Endothelial cell (in vitro differentiated cells): ENCODE results near the gene LARP4B. TPM values are rescaled to one million over a fixed set of nuclear protein-coding genes. Genes with fewer than 3 reads are reported as not detected.

ENCODE experiments used
- DNase-seq: peaks from one replicate; pipeline ENCODE4 v3.0.0; 2021; ENCODE audit warnings: low spot score
- H3K27ac Mint-ChIP-seq: one replicate; pipeline ENCODE4 v1.8.0; 2021; ENCODE audit warnings: mixed read lengths, inconsistent platforms; ENCODE audit not compliant: unreplicated experiment
- H3K27me3 Mint-ChIP-seq: one replicate; pipeline ENCODE4 v1.8.0; 2021; ENCODE audit warnings: mild to moderate bottlenecking, moderate library complexity, mixed read lengths, inconsistent platforms; ENCODE audit not compliant: unreplicated experiment
- H3K36me3 Mint-ChIP-seq: one replicate; pipeline ENCODE4 v1.8.0; 2021; ENCODE audit warnings: mild to moderate bottlenecking, low read depth, mixed read lengths, inconsistent platforms; ENCODE audit not compliant: unreplicated experiment
- H3K4me1 Mint-ChIP-seq: one replicate; pipeline ENCODE4 v1.8.0; 2021; ENCODE audit warnings: mild to moderate bottlenecking, mixed read lengths, inconsistent platforms; ENCODE audit not compliant: unreplicated experiment
- H3K4me3 Mint-ChIP-seq: one replicate; pipeline ENCODE4 v1.8.0; 2021; ENCODE audit warnings: mild to moderate bottlenecking, mixed read lengths, inconsistent platforms; ENCODE audit not compliant: unreplicated experiment
- H3K9me3 Mint-ChIP-seq: one replicate; pipeline ENCODE4 v1.8.0; 2021; ENCODE audit warnings: mixed read lengths, inconsistent platforms; ENCODE audit not compliant: unreplicated experiment
- CTCF ChIP-seq: fragments of 200-600 bp; sonication (generic); IDR thresholded peaks from one replicate; pipeline ENCODE4 v1.5.0; 2021; ENCODE audit warnings: antibody characterized with exemption; ENCODE audit not compliant: unreplicated experiment
- total RNA-seq: library from RNA; stranded (reverse); fragmentation: NEBNext Ultra II Directional; extraction: Animal tissue kit (Norgen Biotek cat#: 25700); gene quantifications from one replicate; pipeline ENCODE4 v1.2.1, GENCODE V29; 2021; ENCODE audit not compliant: unreplicated experiment

Gene LARP4B
- total RNA-seq, 1 donor from 2014 or later, result 91.8 TPM

- Mint-ChIP-seq H3K9me3 (no peaks in the 10 kb centered on the region), H3K27me3 (peaks cover 4% of the 10 kb centered on the region), H3K27ac (no peak overlapping the region), H3K4me3 (peak overlapping the region; percentile 23), H3K36me3 (peaks cover 46% of the 10 kb centered on the region), H3K4me1 (peaks cover 8% of the 10 kb centered on the region)
- DNase-seq, result no peak
- no peak for TF ChIP-seq CTCF
Observed at GRCh38 chr10:824946-825345, 106.6 kb downstream of the LARP4B start.

- DNase-seq, result no peak
- Mint-ChIP-seq H3K9me3 (no peaks in the 10 kb centered on the region), H3K4me1 (peaks cover 5% of the 10 kb centered on the region), H3K36me3 (peaks cover 48% of the 10 kb centered on the region), H3K4me3 (no peak overlapping the region), H3K27ac (no peak overlapping the region), H3K27me3 (peaks cover 4% of the 10 kb centered on the region)
- TF ChIP-seq CTCF, result no peak
Observed at GRCh38 chr10:824497-824896, 107.0 kb downstream of the LARP4B start.

GRCh38 chr10:822661-823367, 108.7 kb downstream of the LARP4B start:
- Mint-ChIP-seq H3K36me3 (peaks cover 46% of the 10 kb centered on the region), H3K27me3 (peaks cover 8% of the 10 kb centered on the region), H3K27ac (peak overlapping the region; percentile 81), H3K9me3 (no peaks in the 10 kb centered on the region), H3K4me1 (peaks cover 5% of the 10 kb centered on the region), H3K4me3 (no peak overlapping the region)
- no peak for TF ChIP-seq CTCF
- DNase-seq, result no peak

GRCh38 chr10:822197-822596, 109.3 kb downstream of the LARP4B start:
- H3K9me3 Mint-ChIP-seq, result no peaks in the 10 kb centered on the region
- no peak overlapping the region for H3K4me3 Mint-ChIP-seq
- no peak for TF ChIP-seq CTCF
- H3K36me3 Mint-ChIP-seq, result peaks cover 52% of the 10 kb centered on the region
- no peak for DNase-seq
- peaks cover 8% of the 10 kb centered on the region for H3K27me3 Mint-ChIP-seq
- peaks cover 5% of the 10 kb centered on the region for H3K4me1 Mint-ChIP-seq
- H3K27ac Mint-ChIP-seq, result no peak overlapping the region

- DNase-seq, result no peak
- Mint-ChIP-seq H3K9me3 (no peaks in the 10 kb centered on the region), H3K4me3 (peak overlapping the region; percentile 39), H3K36me3 (peaks cover 59% of the 10 kb centered on the region), H3K27me3 (peaks cover 8% of the 10 kb centered on the region), H3K4me1 (peaks cover 5% of the 10 kb centered on the region), H3K27ac (peak overlapping the region; percentile 25)
- no peak for TF ChIP-seq CTCF
Observed at GRCh38 chr10:821322-821721, 110.2 kb downstream of the LARP4B start.
